Central memory CD8-positive, alpha-beta T cell (primary cell): ENCODE measurements around the gene STAG3.
A peak's percentile ranks its signal among the peaks of the same experiment; 100 is the strongest.
"Not testable (repeated sequence)": the region's sequence is repeated elsewhere in the genome, so short reads cannot be mapped to it uniquely, and the experiment has no call there.

Source experiments
- ATAC-seq: fragments of 150-1000 bp; cut with Tn5 transposase; replicated peaks from 2 replicates; pipeline ENCODE4 v1.10.0; 2022; ENCODE audit warnings: mild to moderate bottlenecking, moderate FRiP score, moderate number of reproducible peaks; ENCODE audit not compliant: poor library complexity, severe bottlenecking; ENCODE audit errors: extremely low read depth
- DNase-seq, 2 donors: peaks; one replicate each; pipeline ENCODE4 v3.0.0; 2021; ENCODE audit warnings: low spot score in 2 of 2
- H3K27ac Mint-ChIP-seq: one replicate; pipeline ENCODE4 v1.8.0; 2022; ENCODE audit warnings: low read depth, mild to moderate bottlenecking, moderate library complexity, mixed read lengths
- H3K27me3 Mint-ChIP-seq: one replicate; pipeline ENCODE4 v1.8.0; 2022; ENCODE audit warnings: mixed read lengths
- H3K36me3 Mint-ChIP-seq: one replicate; pipeline ENCODE4 v1.8.0; 2022; ENCODE audit warnings: mild to moderate bottlenecking, moderate library complexity, mixed read lengths; ENCODE audit not compliant: insufficient read depth
- H3K4me1 Mint-ChIP-seq: one replicate; pipeline ENCODE4 v1.8.0; 2022; ENCODE audit warnings: mixed read lengths
- H3K4me3 Mint-ChIP-seq: one replicate; pipeline ENCODE4 v1.8.0; 2022; ENCODE audit warnings: mild to moderate bottlenecking, moderate library complexity, mixed read lengths
- H3K9me3 Mint-ChIP-seq: one replicate; pipeline ENCODE4 v1.8.0; 2022; ENCODE audit warnings: mixed read lengths

The STAG3 gene

DNA sequence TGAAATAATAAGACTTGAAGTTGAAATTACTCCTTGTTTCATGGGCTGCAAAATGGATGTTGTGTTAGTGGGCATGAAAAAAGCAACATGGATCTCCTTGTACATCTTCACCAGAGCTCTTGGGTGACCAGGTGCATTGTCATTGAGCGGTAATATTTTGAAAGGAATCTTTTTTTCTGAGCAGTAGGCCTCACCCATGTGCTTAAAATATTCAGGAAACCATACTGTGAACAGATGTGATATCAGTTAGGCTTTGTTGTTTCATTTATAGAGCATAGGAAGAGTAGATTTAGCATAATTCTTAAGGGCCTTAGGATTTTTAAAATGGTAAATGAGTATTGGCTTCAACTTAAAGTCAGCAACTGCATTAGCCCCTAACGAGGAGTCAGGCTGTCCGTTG is 15.3 kb downstream of the STAG3 start:
- H3K4me1 Mint-ChIP-seq: peaks cover 9% of the 10 kb centered on the region
- DNase-seq (no peak), ATAC-seq (no peak)
- no peak overlapping the region for H3K27ac Mint-ChIP-seq
- H3K4me3 Mint-ChIP-seq: no peak overlapping the region
- no peaks in the 10 kb centered on the region for H3K36me3 Mint-ChIP-seq
- no peaks in the 10 kb centered on the region for H3K27me3 Mint-ChIP-seq
- H3K9me3 Mint-ChIP-seq: no peaks in the 10 kb centered on the region

DNA sequence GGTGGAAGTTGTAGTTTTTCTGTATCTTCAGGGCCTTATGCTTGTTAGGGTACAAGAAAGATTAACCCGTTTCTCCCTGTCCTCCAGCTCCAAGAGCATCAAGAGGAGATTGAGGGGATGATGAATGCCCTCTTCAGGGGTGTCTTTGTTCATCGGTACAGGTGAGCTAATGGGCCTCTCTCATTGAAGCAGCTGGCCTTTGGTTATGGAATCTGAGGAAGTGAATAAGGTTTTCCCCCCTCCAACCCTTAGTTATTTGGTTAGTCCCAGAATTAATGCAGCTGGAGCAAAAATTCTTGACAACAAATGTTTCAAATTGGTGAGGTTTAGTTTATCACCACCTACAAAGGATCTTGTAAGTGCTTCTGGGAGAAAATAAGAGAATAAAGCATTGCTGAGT is 17.5 kb downstream of the STAG3 start:
- Mint-ChIP-seq H3K27ac (no peak overlapping the region), H3K9me3 (no peaks in the 10 kb centered on the region), H3K27me3 (peaks cover 12% of the 10 kb centered on the region), H3K36me3 (peaks cover 1% of the 10 kb centered on the region), H3K4me3 (no peak overlapping the region), H3K4me1 (peaks cover 5% of the 10 kb centered on the region)
- DNase-seq: no peak
- no peak for ATAC-seq

DNA sequence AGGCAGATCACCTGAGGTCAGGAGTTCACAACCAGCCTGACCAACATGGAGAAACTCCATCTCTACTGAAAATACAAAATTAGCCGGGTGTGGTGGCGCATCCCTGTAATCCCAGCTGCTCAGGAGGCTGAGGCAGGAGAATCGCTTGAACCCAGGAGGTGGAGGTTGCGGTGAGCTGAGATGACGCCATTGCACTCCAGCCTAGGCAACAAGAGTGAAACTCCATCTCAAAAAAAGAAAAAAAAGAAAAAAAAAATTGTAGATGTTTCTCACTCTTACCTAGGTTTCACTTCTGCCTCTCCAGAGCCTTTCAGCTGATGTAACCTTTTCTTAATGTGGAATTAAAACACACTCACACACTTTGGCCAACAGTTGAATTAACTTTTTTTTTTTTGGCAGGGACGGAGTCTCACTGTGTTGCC is 18.2 kb downstream of the STAG3 start:
- not testable (repeated sequence) for H3K9me3 Mint-ChIP-seq, H3K4me1 Mint-ChIP-seq, H3K4me3 Mint-ChIP-seq, DNase-seq, H3K36me3 Mint-ChIP-seq, ATAC-seq, H3K27ac Mint-ChIP-seq
- peaks cover 12% of the 10 kb centered on the region for H3K27me3 Mint-ChIP-seq

DNA sequence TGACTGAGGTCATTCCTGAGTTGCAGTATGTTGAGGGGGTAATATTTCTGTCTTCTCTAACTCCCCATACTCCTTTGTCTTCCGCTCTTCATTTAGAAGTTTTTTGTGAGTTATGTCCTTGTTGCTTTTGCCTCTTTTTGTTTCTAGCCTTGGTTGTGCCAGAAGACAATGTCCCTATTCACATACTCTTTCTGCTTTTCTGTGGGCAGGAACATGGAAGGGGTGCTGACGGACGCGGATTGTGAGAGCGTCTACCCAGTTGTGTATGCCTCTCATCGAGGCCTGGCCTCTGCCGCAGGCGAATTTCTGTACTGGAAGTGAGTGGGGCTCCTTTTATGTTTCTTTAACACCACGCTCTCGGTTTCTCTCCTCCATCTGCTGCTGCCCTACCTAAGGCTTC is 20.5 kb downstream of the STAG3 start:
- H3K4me3 Mint-ChIP-seq: no peak overlapping the region
- no peaks in the 10 kb centered on the region for H3K9me3 Mint-ChIP-seq

DNA sequence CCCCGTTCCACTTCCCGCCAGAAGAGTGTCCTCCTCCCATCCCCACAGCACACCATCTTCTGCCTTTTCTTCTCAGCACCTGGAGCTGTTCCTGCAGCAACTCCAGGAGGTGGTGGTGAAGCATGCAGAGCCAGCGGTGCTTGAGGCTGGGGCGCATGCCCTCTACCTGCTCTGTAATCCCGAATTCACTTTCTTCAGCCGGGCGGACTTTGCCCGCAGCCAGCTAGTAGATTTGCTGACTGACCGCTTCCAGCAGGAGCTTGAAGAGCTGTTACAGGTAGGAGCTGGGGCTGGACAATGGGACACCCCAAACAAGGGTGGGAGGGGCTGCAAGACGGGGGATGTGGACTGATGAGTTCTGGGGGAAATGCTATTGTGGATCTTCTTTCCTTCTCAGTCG is 23.0 kb downstream of the STAG3 start:
- Mint-ChIP-seq H3K27me3 (peaks cover 12% of the 10 kb centered on the region), H3K9me3 (no peaks in the 10 kb centered on the region), H3K4me1 (peaks cover 5% of the 10 kb centered on the region), H3K36me3 (peaks cover 8% of the 10 kb centered on the region), H3K4me3 (no peak overlapping the region), H3K27ac (no peak overlapping the region)
- no peak for DNase-seq
- no peak for ATAC-seq

More for the DNA sequence above, 20.5 kb downstream of the STAG3 start:
- no peak for DNase-seq
- Mint-ChIP-seq H3K27me3 (peaks cover 12% of the 10 kb centered on the region), H3K36me3 (peaks cover 6% of the 10 kb centered on the region), H3K4me1 (no peaks in the 10 kb centered on the region), H3K27ac (no peak overlapping the region)
- no peak for ATAC-seq

DNA sequence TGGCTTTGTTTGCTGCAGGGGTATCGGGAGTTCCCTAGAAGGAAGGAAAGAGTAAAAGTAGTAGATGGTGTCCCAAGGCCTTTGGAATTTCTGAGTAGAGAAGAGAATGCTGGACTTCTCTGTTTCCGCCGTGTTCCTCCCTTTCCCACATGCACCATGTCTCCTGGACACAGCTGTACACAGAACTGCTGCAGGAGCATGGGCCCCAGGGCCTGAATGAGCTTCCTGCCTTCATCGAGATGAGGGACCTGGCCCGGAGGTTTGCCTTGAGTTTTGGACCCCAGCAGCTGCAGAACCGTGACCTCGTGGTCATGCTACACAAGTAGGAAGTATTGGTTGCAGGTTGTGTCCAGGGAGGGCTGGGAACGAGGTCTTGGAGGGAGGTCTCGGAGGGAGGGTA is 26.7 kb downstream of the STAG3 start:
- H3K27ac Mint-ChIP-seq: peak overlapping the region; percentile 47
- DNase-seq: no peak
- no peak overlapping the region for H3K4me3 Mint-ChIP-seq
- no peaks in the 10 kb centered on the region for H3K9me3 Mint-ChIP-seq
- H3K4me1 Mint-ChIP-seq: peaks cover 22% of the 10 kb centered on the region
- no peaks in the 10 kb centered on the region for H3K27me3 Mint-ChIP-seq
- no peak for ATAC-seq
- peaks cover 8% of the 10 kb centered on the region for H3K36me3 Mint-ChIP-seq

DNA sequence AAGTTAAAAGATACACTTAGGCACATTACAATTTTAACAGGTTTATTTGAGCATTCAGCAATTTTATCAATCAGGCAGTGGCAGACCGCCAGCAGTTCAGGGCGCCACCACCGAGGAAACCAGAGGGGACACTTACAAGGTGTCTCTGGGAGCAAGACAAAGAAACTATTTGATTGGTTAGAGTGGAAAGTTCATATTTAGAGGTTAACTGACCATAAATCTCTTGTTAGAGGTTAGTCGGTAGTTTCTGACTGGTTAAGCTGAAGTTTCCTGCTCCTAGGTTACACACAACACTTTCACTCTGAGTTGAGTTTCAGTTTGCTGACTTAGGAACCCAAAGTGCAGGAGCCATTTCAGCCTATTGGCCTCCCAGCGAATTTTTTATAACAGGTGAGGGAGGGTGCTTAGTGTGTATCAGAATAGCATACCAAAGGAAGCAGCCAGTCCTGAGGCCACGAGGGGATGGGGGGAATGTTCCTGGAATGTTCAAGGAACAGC is 31.2 kb downstream of the STAG3 start:
- peak; percentile 45 for ATAC-seq
- H3K9me3 Mint-ChIP-seq: no peaks in the 10 kb centered on the region
- peak overlapping the region; percentile 45 for H3K4me3 Mint-ChIP-seq
- H3K27ac Mint-ChIP-seq: peak overlapping the region; percentile 82
- DNase-seq: no peak
- H3K36me3 Mint-ChIP-seq: peaks cover 5% of the 10 kb centered on the region
- no peaks in the 10 kb centered on the region for H3K27me3 Mint-ChIP-seq
- peaks cover 51% of the 10 kb centered on the region for H3K4me1 Mint-ChIP-seq

DNA sequence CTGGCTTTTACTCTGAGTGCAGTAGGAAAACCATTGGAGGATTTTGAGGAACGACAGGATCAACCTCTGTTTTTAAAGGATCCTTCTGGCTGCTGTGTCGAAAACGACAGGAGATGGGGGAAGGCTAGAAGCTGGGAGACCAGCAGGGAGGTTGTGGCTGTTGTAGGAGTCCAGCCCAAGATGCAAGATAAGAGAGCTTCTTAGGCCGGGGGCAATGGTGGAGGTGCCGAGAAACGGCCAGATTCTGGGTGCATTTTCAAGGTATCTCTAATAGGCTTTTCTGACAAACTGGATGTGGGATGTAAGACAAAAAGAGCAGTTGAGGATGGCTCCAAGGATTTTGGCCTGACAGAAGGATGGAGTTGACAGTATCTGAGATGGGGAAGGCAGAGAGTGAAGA is 31.8 kb downstream of the STAG3 start:
- peaks cover 45% of the 10 kb centered on the region for H3K4me1 Mint-ChIP-seq

DNA sequence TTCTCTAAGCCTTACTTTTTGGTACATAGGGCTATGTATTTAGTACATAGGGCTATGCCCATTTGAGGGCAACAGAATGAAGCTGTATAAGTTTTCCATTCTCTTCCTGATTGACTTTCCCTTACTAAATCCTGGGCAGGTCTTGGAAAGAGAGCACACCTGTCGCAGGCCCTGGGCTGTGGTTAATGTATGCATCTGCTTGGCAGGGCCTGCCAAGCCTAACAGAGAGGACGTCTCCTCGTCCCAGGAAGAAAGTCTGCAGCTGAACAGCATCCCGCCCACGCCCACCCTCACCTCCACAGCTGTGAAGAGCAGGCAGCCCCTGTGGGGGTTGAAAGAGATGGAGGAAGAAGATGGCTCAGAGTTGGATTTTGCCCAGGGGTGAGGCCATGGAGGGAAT is 33.1 kb downstream of the STAG3 start:
- ATAC-seq (no peak), DNase-seq (no peak)
- peak overlapping the region; percentile 96 for H3K27ac Mint-ChIP-seq
- peaks cover 45% of the 10 kb centered on the region for H3K4me1 Mint-ChIP-seq
- H3K9me3 Mint-ChIP-seq: no peaks in the 10 kb centered on the region
- H3K4me3 Mint-ChIP-seq: peak overlapping the region; percentile 67
- H3K27me3 Mint-ChIP-seq: no peaks in the 10 kb centered on the region
- H3K36me3 Mint-ChIP-seq: peaks cover 3% of the 10 kb centered on the region

More for the DNA sequence above, 31.8 kb downstream of the STAG3 start:
- no peak for DNase-seq
- H3K9me3 Mint-ChIP-seq: no peaks in the 10 kb centered on the region
- H3K4me3 Mint-ChIP-seq: peak overlapping the region; percentile 45
- H3K36me3 Mint-ChIP-seq: peaks cover 4% of the 10 kb centered on the region
- no peak for ATAC-seq
- H3K27me3 Mint-ChIP-seq: no peaks in the 10 kb centered on the region
- peak overlapping the region; percentile 82 for H3K27ac Mint-ChIP-seq

DNA sequence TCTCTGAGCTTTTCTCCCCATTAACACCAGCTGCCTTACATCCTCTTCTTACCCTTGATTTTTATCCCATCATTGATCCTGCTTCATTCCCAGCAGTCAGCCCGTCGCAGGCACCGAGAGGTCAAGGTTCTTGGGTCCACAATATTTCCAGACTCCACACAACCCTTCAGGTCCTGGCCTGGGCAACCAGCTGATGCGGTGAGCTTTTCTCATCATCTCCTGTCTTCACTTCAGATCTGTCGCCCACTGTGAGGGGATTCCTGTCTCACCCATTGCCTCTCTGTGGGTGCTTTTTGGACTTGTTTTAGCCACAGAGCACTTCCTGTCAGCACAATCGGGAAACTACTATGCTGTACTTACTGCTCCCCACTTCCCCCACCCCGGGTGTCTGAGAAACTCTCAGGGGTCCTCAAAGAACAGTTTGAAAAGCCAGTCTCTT is 33.6 kb downstream of the STAG3 start:
- DNase-seq: peak in 1 of 2 donors; percentile 52
- H3K4me3 Mint-ChIP-seq: peak overlapping the region; percentile 67
- H3K36me3 Mint-ChIP-seq: peaks cover 5% of the 10 kb centered on the region
- H3K9me3 Mint-ChIP-seq: no peaks in the 10 kb centered on the region
- ATAC-seq: peak; percentile 95
- no peaks in the 10 kb centered on the region for H3K27me3 Mint-ChIP-seq
- H3K4me1 Mint-ChIP-seq: peaks cover 45% of the 10 kb centered on the region
- peak overlapping the region; percentile 96 for H3K27ac Mint-ChIP-seq

DNA sequence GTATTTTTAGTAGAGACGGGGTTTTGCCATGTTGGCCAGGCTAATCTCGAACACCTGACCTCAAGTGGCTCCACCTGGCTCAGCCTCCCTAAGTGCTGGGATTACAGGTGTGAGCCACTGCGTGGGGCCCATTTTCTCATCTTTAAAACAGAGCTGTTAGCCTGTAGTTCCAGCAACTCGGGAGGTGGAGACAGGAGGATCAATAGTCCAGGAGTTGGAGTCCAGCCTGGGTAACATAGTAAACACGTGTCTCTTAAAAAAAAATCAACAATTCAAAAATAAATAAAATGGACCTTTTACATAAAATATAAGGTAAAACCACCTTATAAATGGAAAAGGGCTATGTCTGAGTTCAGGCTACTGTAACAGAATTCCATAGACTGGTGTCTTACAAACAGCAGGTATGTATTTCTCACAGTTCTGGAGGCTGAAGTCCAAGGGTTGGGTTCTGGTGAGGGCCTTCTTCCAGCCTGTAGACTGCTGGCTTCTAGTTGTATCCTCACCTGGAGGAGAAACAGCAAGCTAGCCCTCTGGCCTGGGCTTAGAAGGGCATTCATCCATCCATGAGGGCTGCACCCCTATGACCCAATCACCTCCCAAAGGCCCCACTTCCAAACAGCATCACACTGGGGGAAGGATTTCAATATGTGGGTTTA is 35.0 kb downstream of the STAG3 start:
- ATAC-seq: no peak
- H3K27me3 Mint-ChIP-seq: no peaks in the 10 kb centered on the region
- peaks cover 52% of the 10 kb centered on the region for H3K4me1 Mint-ChIP-seq
- peaks cover 9% of the 10 kb centered on the region for H3K36me3 Mint-ChIP-seq
- DNase-seq: no peak
- H3K4me3 Mint-ChIP-seq: no peak overlapping the region
- H3K27ac Mint-ChIP-seq: no peak overlapping the region
- H3K9me3 Mint-ChIP-seq: no peaks in the 10 kb centered on the region

DNA sequence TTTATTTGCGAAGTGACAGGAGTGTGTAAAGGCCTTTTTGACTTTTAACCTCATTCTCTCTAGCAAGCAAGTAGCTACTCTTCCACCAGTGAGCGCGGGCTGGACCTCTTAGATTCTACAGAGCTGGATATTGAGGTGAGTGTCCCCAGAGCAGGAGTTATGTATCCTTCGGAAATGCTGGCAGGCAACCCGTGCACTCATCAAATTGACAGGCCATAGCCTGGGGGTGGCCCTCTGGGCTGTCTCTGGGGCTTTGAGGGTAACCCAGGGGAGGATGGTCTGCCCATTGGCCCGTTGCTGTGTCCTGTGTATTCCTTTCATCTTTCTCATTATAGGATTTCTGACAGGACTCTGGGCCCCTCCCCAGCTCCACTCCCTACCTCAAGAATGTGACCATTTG is 36.0 kb downstream of the STAG3 start:
- DNase-seq (no peak), ATAC-seq (no peak)
- peaks cover 47% of the 10 kb centered on the region for H3K4me1 Mint-ChIP-seq
- no peak overlapping the region for H3K27ac Mint-ChIP-seq
- no peak overlapping the region for H3K4me3 Mint-ChIP-seq
- H3K9me3 Mint-ChIP-seq: no peaks in the 10 kb centered on the region
- H3K27me3 Mint-ChIP-seq: no peaks in the 10 kb centered on the region
- H3K36me3 Mint-ChIP-seq: peaks cover 9% of the 10 kb centered on the region

DNA sequence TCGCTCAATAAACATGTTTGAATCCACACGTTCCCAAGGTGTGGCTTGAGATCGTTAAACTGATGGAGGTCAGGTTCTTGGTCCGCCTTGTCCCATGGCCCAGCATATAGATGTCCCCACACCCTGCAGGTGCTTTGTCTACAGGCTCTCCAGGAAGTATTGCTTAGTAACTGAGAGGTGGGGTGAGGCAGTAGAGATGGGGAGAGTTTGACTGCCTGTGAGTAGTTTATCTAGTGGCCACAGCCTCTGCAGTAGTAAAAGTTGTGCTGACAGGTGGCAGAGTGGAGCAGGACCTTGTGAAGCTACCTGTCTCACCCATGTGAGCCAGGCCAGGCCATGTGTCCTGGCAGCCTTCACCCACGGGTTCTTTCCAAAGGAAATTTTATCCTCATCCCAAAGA is 36.6 kb downstream of the STAG3 start:
- peaks cover 12% of the 10 kb centered on the region for H3K36me3 Mint-ChIP-seq
- H3K4me3 Mint-ChIP-seq, ATAC-seq, H3K27me3 Mint-ChIP-seq, DNase-seq, H3K27ac Mint-ChIP-seq, H3K9me3 Mint-ChIP-seq: not testable (repeated sequence)
- peaks cover 47% of the 10 kb centered on the region for H3K4me1 Mint-ChIP-seq
